IMR-90 (cell line): ENCODE results near the gene PTPRG. TPM values are rescaled to one million over a fixed set of nuclear protein-coding genes. Genes with fewer than 3 reads are reported as not detected.

Experiments
- ATAC-seq: fragments of 200-7000 bp; cut with Tn5 transposase; 2 replicates; pipeline ENCODE4 v1.9.1; 2020; ENCODE audit warnings: low read depth, mild to moderate bottlenecking, moderate library complexity
- BruUV-seq: library from RNA; stranded (reverse); fragments of 400-500 nt; replicated peaks from 2 replicates; lab custom pipeline; 2021; lab: Mats Ljungman, UMichigan
- CTCF ChIA-PET: fragments of 300-600 bp; formaldehyde crosslinking; extraction: SDS; loops from one replicate; lab custom pipeline; 2021; ENCODE audit warnings: antibody characterized with exemption; lab: Yijun Ruan, JAX
- POLR2A ChIA-PET: fragments of 300-600 bp; sonication (Branson Sonifier 250); formaldehyde crosslinking; loops from one replicate; lab custom pipeline; 2022; ENCODE audit warnings: antibody characterized with exemption; ENCODE audit not compliant: unreplicated experiment; lab: Charles Lee
- DNase-seq: peaks from one replicate; pipeline ENCODE4 v3.0.0; 2013
- H2AFZ ChIP-seq: replicated peaks from 2 replicates; pipeline ENCODE3; 2013; ENCODE audit warnings: low read length, mild to moderate bottlenecking; ENCODE audit not compliant: poor library complexity
- H2AK5ac ChIP-seq: 2 replicates; pipeline ENCODE4 v1.6.1; 2013; ENCODE audit warnings: low read depth, low read length, inconsistent platforms
- H2AK9ac ChIP-seq: replicated peaks from 2 replicates; pipeline ENCODE3; 2013; ENCODE audit warnings: mild to moderate bottlenecking, low read depth, low read length, moderate library complexity; ENCODE audit not compliant: poor library complexity
- H2BK120ac ChIP-seq: 2 replicates; pipeline ENCODE4 v1.6.1; 2013; ENCODE audit warnings: low read depth, low read length, inconsistent platforms
- H2BK15ac ChIP-seq: 3 replicates; pipeline ENCODE4 v1.6.1; 2013; ENCODE audit warnings: low read depth, low read length, inconsistent platforms
- H2BK20ac ChIP-seq: 2 replicates; pipeline ENCODE4 v1.6.1; 2013; ENCODE audit warnings: low read depth, mild to moderate bottlenecking, inconsistent platforms, low read length, moderate library complexity
- H2BK5ac ChIP-seq: 2 replicates; pipeline ENCODE4 v1.6.1; 2013; ENCODE audit warnings: mild to moderate bottlenecking, low read depth, low read length, inconsistent platforms; ENCODE audit not compliant: poor library complexity, severe bottlenecking
- H3K14ac ChIP-seq: replicated peaks from 2 replicates; pipeline ENCODE4 v1.6.1; 2013; ENCODE audit warnings: low read depth, low read length, inconsistent platforms
- H3K18ac ChIP-seq: 2 replicates; pipeline ENCODE4 v1.6.1; 2013; ENCODE audit warnings: low read depth, low read length, control low read depth
- H3K23ac ChIP-seq: 2 replicates; pipeline ENCODE4 v1.6.1; 2013; ENCODE audit warnings: low read depth, low read length, inconsistent platforms
- H3K27ac ChIP-seq: 2 replicates; pipeline ENCODE4 v1.5.1; 2013; ENCODE audit warnings: mild to moderate bottlenecking, control low read depth, low read length; ENCODE audit not compliant: insufficient read depth
- H3K27me3 ChIP-seq: 2 replicates; pipeline ENCODE4 v1.6.1; 2013; ENCODE audit warnings: low read length; ENCODE audit not compliant: control insufficient read depth, insufficient read depth
- H3K36me3 ChIP-seq: 2 replicates; pipeline ENCODE4 v1.6.1; 2013; ENCODE audit warnings: low read length, mixed read lengths; ENCODE audit not compliant: control insufficient read depth, insufficient read depth
- H3K4ac ChIP-seq: 2 replicates; pipeline ENCODE4 v1.6.1; 2013; ENCODE audit warnings: low read depth, low read length, inconsistent platforms
- H3K4me1 ChIP-seq: 2 replicates; pipeline ENCODE4 v1.6.1; 2013; ENCODE audit warnings: low read length, mixed read lengths; ENCODE audit not compliant: control insufficient read depth, insufficient read depth
- H3K4me2 ChIP-seq: 2 replicates; pipeline ENCODE4 v1.6.1; 2013; ENCODE audit warnings: low read depth, mild to moderate bottlenecking, control low read depth, low read length, moderate library complexity
- H3K4me3 ChIP-seq: 2 replicates; pipeline ENCODE4 v1.5.1; 2013; ENCODE audit warnings: low read depth, mild to moderate bottlenecking, control low read depth, low read length, moderate library complexity; ENCODE audit not compliant: insufficient read depth
- H3K56ac ChIP-seq: 2 replicates; pipeline ENCODE4 v1.6.1; 2013; ENCODE audit warnings: low read length, inconsistent platforms; ENCODE audit not compliant: insufficient read depth; ENCODE audit errors: extremely low read depth
- H3K79me1 ChIP-seq, 2 experiments: 2 replicates each; pipeline ENCODE4 v1.6.1; 2013; ENCODE audit warnings: low read length in 2 of 2, inconsistent platforms in 1 of 2, low read depth in 1 of 2
- H3K9ac ChIP-seq: 2 replicates; pipeline ENCODE4 v1.6.1; 2013; ENCODE audit warnings: low read depth, low read length, control low read depth
- H3K9me1 ChIP-seq: 2 replicates; pipeline ENCODE4 v1.6.1; 2013; ENCODE audit warnings: low read length, inconsistent platforms; ENCODE audit not compliant: insufficient read depth
- H3K9me3 ChIP-seq: 2 replicates; pipeline ENCODE4 v1.6.1; 2013; ENCODE audit warnings: low read length; ENCODE audit not compliant: control insufficient read depth, insufficient read depth
- H4K20me1 ChIP-seq: 2 replicates; pipeline ENCODE4 v1.6.1; 2013; ENCODE audit warnings: low read length, inconsistent platforms; ENCODE audit not compliant: insufficient read depth
- H4K5ac ChIP-seq: 2 replicates; pipeline ENCODE4 v1.6.1; 2013; ENCODE audit warnings: mild to moderate bottlenecking, low read depth, low read length, control low read depth
- H4K8ac ChIP-seq, 2 experiments: 2 replicates each; pipeline ENCODE4 v1.6.1; 2013; ENCODE audit warnings: low read depth in 2 of 2, low read length in 2 of 2, control low read depth in 1 of 2, inconsistent platforms in 1 of 2
- H4K91ac ChIP-seq: 2 replicates; pipeline ENCODE4 v1.6.1; 2013; ENCODE audit warnings: low read depth, low read length, inconsistent platforms; ENCODE audit not compliant: insufficient read depth
- BHLHE40 ChIP-seq: fragments of 150-350 bp; IDR thresholded peaks from 2 replicates; pipeline ENCODE4 v1.6.1; 2016; ENCODE audit warnings: mild to moderate bottlenecking, low read depth, low read length
- CEBPB ChIP-seq: IDR thresholded peaks from 2 replicates; pipeline ENCODE4 v1.6.1; 2012; ENCODE audit warnings: low read depth, low read length, improper control_type of control experiment
- CHD1 ChIP-seq: IDR thresholded peaks from 2 replicates; pipeline ENCODE4 v1.6.1; 2012; ENCODE audit warnings: low read depth, low read length, improper control_type of control experiment
- FOS ChIP-seq: fragments of 150-350 bp; IDR thresholded peaks from 2 replicates; pipeline ENCODE4 v1.6.1; 2016; ENCODE audit warnings: low read depth, low read length
- MAFK ChIP-seq: IDR thresholded peaks from 2 replicates; pipeline ENCODE4 v1.6.1; 2012; ENCODE audit warnings: low read depth, low read length, improper control_type of control experiment
- MAZ ChIP-seq: IDR thresholded peaks from 2 replicates; pipeline ENCODE4 v1.6.1; 2012; ENCODE audit warnings: low read depth, mild to moderate bottlenecking, low read length, improper control_type of control experiment, moderate library complexity, borderline replicate concordance
- MXI1 ChIP-seq: IDR thresholded peaks from 2 replicates; pipeline ENCODE4 v1.6.1; 2012; ENCODE audit warnings: low read depth, mild to moderate bottlenecking, low read length, moderate library complexity, borderline replicate concordance
- NFE2L2 ChIP-seq: fragments of 150-350 bp; IDR thresholded peaks from 2 replicates; pipeline ENCODE4 v1.6.1; 2016; ENCODE audit warnings: low read depth, mild to moderate bottlenecking, low read length
- POLR2A ChIP-seq: IDR thresholded peaks from 2 replicates; pipeline ENCODE4 v1.6.1; 2012; ENCODE audit warnings: mild to moderate bottlenecking, low read depth, low read length
- RAD21 ChIP-seq: IDR thresholded peaks from 2 replicates; pipeline ENCODE4 v1.6.1; 2012; ENCODE audit warnings: low read length, improper control_type of control experiment
- RCOR1 ChIP-seq: IDR thresholded peaks from 2 replicates; pipeline ENCODE4 v1.6.1; 2012; ENCODE audit warnings: mild to moderate bottlenecking, low read length, improper control_type of control experiment; ENCODE audit not compliant: insufficient replicate concordance
- RFX5 ChIP-seq: IDR thresholded peaks from 2 replicates; pipeline ENCODE4 v1.8.0; 2012; ENCODE audit warnings: low read depth, mild to moderate bottlenecking, low read length, moderate library complexity
- SMC3 ChIP-seq: fragments of 150-350 bp; IDR thresholded peaks from 2 replicates; pipeline ENCODE4 v1.6.1; 2016; ENCODE audit warnings: low read depth, mild to moderate bottlenecking, antibody characterized with exemption, low read length, moderate library complexity
- WGBS, 2 experiments: methylation state at CpG; one replicate each; pipeline versions ENCODE4 v1.1.5 to v1.1.7; 2013; ENCODE audit warnings: missing lambda C conversion rate in 2 of 2; ENCODE audit not compliant: insufficient read length in 1 of 2; ENCODE audit errors: extremely low coverage in 2 of 2; 5-methylcytosine and 5-hydroxymethylcytosine counted together
- dilution Hi-C: fragments of 300-500 bp; cut with HindIII; formaldehyde crosslinking; loops from one replicate; pipeline ENCODE4 v1.14.3; 2018; ENCODE audit warnings: low sequenced_read_pairs; ENCODE audit not compliant: unreplicated experiment
- in situ Hi-C: fragments of 300-500 bp; cut with MboI; formaldehyde crosslinking; loops from 3 replicates; pipeline ENCODE4 v1.14.3; 2019; ENCODE audit warnings: low sequenced_read_pairs, inconsistent platforms, mixed read lengths
- intact Hi-C: fragments of 100-400 bp; cut with micrococcal nuclease; formaldehyde crosslinking; loops from 2 replicates; pipeline ENCODE4 v1.10.0; 2022
- polyA plus RNA-seq, 3 experiments: library from polyadenylated mRNA; depleted of rRNA; stranded (reverse); fragments of >200 nt; gene quantifications; 2 replicates each; pipeline ENCODE4 v1.2.3, GENCODE V29; 2012; ENCODE audit warnings: low replicate concordance in 1 of 3
- total RNA-seq: library from RNA; depleted of rRNA; stranded (reverse); fragments of >200 nt; gene quantifications from 2 replicates; pipeline ENCODE4 v1.2.3, GENCODE V29; 2012
- TF ChIP-seq, protein P1 (sequence below): fragments of 150-350 bp; IDR thresholded peaks from 2 replicates; pipeline ENCODE4 v1.6.1; 2016; ENCODE audit warnings: low read depth, mild to moderate bottlenecking, low read length, moderate library complexity, borderline replicate concordance
- TF ChIP-seq, protein P2 (sequence below): fragments of 150-350 bp; IDR thresholded peaks from 2 replicates; pipeline ENCODE4 v1.6.1; 2017; ENCODE audit warnings: mild to moderate bottlenecking, antibody characterized with exemption, low read length, low read depth
- TF ChIP-seq, protein P3 (sequence below): conservative IDR thresholded peaks from 2 replicates; pipeline ENCODE4 v1.5.1; 2012; ENCODE audit warnings: mild to moderate bottlenecking, low read depth, low read length, improper control_type of control experiment

The PTPRG gene
- total and polyA plus RNA-seq, 2 of the 4 experiments (the other 2 are of a cell fraction), result 7.7 to 31.0 TPM

DNA sequence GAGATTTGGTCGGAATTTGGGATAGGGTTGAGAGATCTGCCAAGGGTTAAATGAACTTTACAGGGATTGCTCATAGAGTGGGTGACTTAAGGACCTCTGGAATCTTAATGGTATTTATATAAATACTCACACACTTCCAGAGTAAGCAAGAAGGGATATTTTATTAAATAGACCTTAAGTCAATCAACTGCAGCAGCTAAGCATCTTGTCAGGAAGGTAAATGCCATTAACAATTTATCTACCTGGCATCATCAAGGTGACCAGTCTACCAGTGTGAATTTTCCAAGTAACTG, 688.1 kb downstream of the PTPRG start:
- Histone ChIP-seq H3K23ac (no peak overlapping the region), H2AFZ (no peak overlapping the region), H3K9ac (no peak overlapping the region), H4K91ac (no peak overlapping the region), H3K4ac (no peak overlapping the region), H3K36me3 (no peaks in the 10 kb centered on the region), H2BK15ac (no peak overlapping the region), H3K9me3 (no peaks in the 10 kb centered on the region), H3K27ac (no peak overlapping the region), H2BK5ac (no peak overlapping the region), H3K14ac (no peak overlapping the region), H3K4me3 (no peak overlapping the region), H3K4me1 (peaks cover 3% of the 10 kb centered on the region), H3K79me1 (no peaks in the 10 kb centered on the region), H3K9me1 (peaks cover 5% of the 10 kb centered on the region; the same call in 1 of the 2 replicates), H2BK120ac (no peak overlapping the region), H2BK20ac (no peak overlapping the region), H2AK5ac (no peak overlapping the region), H3K18ac (no peak overlapping the region), H2AK9ac (no peak overlapping the region), H4K5ac (no peak overlapping the region), H4K20me1 (0 out of 2 replicates have a peak, but pooled peaks cover 3% of the 10 kb centered on the region), H3K4me2 (no peak overlapping the region), H3K27me3 (no peaks in the 10 kb centered on the region), H4K8ac (no peak overlapping the region), H3K56ac (no peak overlapping the region)
- TF ChIP-seq POLR2A, result no peak
- no peak for TF ChIP-seq BHLHE40
- no peak for TF ChIP-seq FOS
- no peak for TF ChIP-seq MAFK
- TF ChIP-seq, protein P1, sequence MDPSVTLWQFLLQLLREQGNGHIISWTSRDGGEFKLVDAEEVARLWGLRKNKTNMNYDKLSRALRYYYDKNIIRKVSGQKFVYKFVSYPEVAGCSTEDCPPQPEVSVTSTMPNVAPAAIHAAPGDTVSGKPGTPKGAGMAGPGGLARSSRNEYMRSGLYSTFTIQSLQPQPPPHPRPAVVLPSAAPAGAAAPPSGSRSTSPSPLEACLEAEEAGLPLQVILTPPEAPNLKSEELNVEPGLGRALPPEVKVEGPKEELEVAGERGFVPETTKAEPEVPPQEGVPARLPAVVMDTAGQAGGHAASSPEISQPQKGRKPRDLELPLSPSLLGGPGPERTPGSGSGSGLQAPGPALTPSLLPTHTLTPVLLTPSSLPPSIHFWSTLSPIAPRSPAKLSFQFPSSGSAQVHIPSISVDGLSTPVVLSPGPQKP, result no peak
- no peak for TF ChIP-seq MXI1
- TF ChIP-seq CHD1, result no peak
- TF ChIP-seq RAD21, result no peak
- no peak for TF ChIP-seq RFX5
- TF ChIP-seq SMC3, result no peak
- no peak for TF ChIP-seq CEBPB
- TF ChIP-seq NFE2L2, result no peak
- TF ChIP-seq MAZ, result no peak
- TF ChIP-seq, protein P2, sequence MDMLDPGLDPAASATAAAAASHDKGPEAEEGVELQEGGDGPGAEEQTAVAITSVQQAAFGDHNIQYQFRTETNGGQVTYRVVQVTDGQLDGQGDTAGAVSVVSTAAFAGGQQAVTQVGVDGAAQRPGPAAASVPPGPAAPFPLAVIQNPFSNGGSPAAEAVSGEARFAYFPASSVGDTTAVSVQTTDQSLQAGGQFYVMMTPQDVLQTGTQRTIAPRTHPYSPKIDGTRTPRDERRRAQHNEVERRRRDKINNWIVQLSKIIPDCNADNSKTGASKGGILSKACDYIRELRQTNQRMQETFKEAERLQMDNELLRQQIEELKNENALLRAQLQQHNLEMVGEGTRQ, result no peak
- TF ChIP-seq, protein P3, sequence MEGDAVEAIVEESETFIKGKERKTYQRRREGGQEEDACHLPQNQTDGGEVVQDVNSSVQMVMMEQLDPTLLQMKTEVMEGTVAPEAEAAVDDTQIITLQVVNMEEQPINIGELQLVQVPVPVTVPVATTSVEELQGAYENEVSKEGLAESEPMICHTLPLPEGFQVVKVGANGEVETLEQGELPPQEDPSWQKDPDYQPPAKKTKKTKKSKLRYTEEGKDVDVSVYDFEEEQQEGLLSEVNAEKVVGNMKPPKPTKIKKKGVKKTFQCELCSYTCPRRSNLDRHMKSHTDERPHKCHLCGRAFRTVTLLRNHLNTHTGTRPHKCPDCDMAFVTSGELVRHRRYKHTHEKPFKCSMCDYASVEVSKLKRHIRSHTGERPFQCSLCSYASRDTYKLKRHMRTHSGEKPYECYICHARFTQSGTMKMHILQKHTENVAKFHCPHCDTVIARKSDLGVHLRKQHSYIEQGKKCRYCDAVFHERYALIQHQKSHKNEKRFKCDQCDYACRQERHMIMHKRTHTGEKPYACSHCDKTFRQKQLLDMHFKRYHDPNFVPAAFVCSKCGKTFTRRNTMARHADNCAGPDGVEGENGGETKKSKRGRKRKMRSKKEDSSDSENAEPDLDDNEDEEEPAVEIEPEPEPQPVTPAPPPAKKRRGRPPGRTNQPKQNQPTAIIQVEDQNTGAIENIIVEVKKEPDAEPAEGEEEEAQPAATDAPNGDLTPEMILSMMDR, result no peak
- no peak for TF ChIP-seq RCOR1
- ChIA-PET POLR2A (no interaction called here), CTCF (no interaction called here)
- DNase-seq (peak; percentile 2), ATAC-seq (peak; percentile 59)
- WGBS, 2 experiments, result no CpG with 5 or more reads among the region's 1 CpG
- no TSS peak for BruUV-seq
- dilution Hi-C loops (no loop called here), intact Hi-C loops (no loop called here), in situ Hi-C loops (no loop called here)
